GM12878 (cell line): Measurements from ENCODE around the gene ZNF554. TPM values are rescaled to one million over a fixed set of nuclear protein-coding genes. Genes with fewer than 3 reads are reported as not detected.

ENCODE experiments used
- ATAC-seq: fragments of 200-7000 bp; cut with Tn5 transposase; 3 replicates; pipeline ENCODE4 v1.9.1; 2020; ENCODE audit warnings: mild to moderate bottlenecking, moderate library complexity
- BruUV-seq: library from RNA; stranded (reverse); fragments of 400-500 nt; replicated peaks from 2 replicates; lab custom pipeline; 2021; lab: Mats Ljungman, UMichigan
- CTCF ChIA-PET: fragments of 300-600 bp; sonication (Branson Sonifier 250); formaldehyde crosslinking; extraction: SDS; loops from one replicate; lab custom pipeline; 2021; ENCODE audit warnings: inconsistent platforms; lab: Yijun Ruan, JAX
- POLR2A ChIA-PET: fragments of 350-600 bp; formaldehyde crosslinking; extraction: SDS; loops from one replicate; lab custom pipeline; 2021; ENCODE audit warnings: inconsistent platforms; lab: Charles Lee
- RAD21 ChIA-PET: fragments of 300-600 bp; sonication (Branson Sonifier 250); formaldehyde crosslinking; loops from one replicate; lab custom pipeline; 2023; ENCODE audit warnings: antibody characterized with exemption; ENCODE audit not compliant: unreplicated experiment; lab: Charles Lee
- SMC1A ChIA-PET: fragments of 300-600 bp; sonication (Branson Sonifier 250); formaldehyde crosslinking; loops from one replicate; lab custom pipeline; 2023; ENCODE audit not compliant: unreplicated experiment, uncharacterized antibody; lab: Charles Lee
- DNase-seq: peaks from one replicate; pipeline ENCODE4 v3.0.0-alpha.2; 2011; ENCODE audit warnings: low read depth, low spot score
- FAIRE-seq: peaks from 3 replicates; lab custom pipeline; 2011; peaks lifted over from hg19 to GRCh38; lab: Jason Lieb, UNC
- H2AFZ ChIP-seq: 2 replicates; pipeline ENCODE4 v1.6.0; 2011; ENCODE audit warnings: low read depth, low read length, control low read depth; ENCODE audit not compliant: control insufficient read depth
- H3K27ac ChIP-seq: 2 replicates; pipeline ENCODE4 v1.5.1; 2011; ENCODE audit warnings: control low read depth; ENCODE audit not compliant: control insufficient read depth, insufficient read depth
- H3K27me3 ChIP-seq, 2 experiments: replicated peaks in 1 of 2; 2 replicates each; pipeline versions ENCODE4 v1.6.0 to v1.6.1; 2011; ENCODE audit warnings: low read length in 1 of 2; ENCODE audit not compliant: control insufficient read depth in 2 of 2, insufficient read depth in 2 of 2
- H3K36me3 ChIP-seq, 2 experiments: 2 replicates each; pipeline ENCODE4 v1.5.1; 2011; ENCODE audit warnings: low read length in 1 of 2; ENCODE audit not compliant: control insufficient read depth in 2 of 2, insufficient read depth in 2 of 2
- H3K4me1 ChIP-seq: 2 replicates; pipeline ENCODE4 v1.6.1; 2011; ENCODE audit warnings: mild to moderate bottlenecking, low read length, moderate library complexity, mixed read lengths; ENCODE audit not compliant: control insufficient read depth, insufficient read depth
- H3K4me2 ChIP-seq: 2 replicates; pipeline ENCODE4 v1.6.0; 2011; ENCODE audit warnings: control low read depth; ENCODE audit not compliant: control insufficient read depth, insufficient read depth
- H3K4me3 ChIP-seq: fragments of 200-600 bp; sonication (generic); 2 replicates; pipeline ENCODE4 v1.5.1; 2016
- H3K79me2 ChIP-seq: 2 replicates; pipeline ENCODE4 v1.6.0; 2011; ENCODE audit warnings: low read length; ENCODE audit not compliant: control insufficient read depth, insufficient read depth
- H3K9ac ChIP-seq: 2 replicates; pipeline ENCODE4 v1.8.0; 2011; ENCODE audit warnings: low read length, control low read depth, mixed read lengths; ENCODE audit not compliant: control insufficient read depth, insufficient read depth
- H3K9me3 ChIP-seq: replicated peaks from 3 replicates; pipeline ENCODE4 v1.5.1; 2011; ENCODE audit warnings: mild to moderate bottlenecking, low read length; ENCODE audit not compliant: control insufficient read depth, insufficient read depth
- H4K20me1 ChIP-seq: 2 replicates; pipeline ENCODE4 v1.6.0; 2011; ENCODE audit not compliant: control insufficient read depth, insufficient read depth
- FOXK2 ChIP-seq: fragments of 450-650 bp; IDR thresholded peaks from 2 replicates; pipeline ENCODE4 v1.6.1; 2017; ENCODE audit warnings: mild to moderate bottlenecking, moderate library complexity
- MLLT1 ChIP-seq: fragments of 450-650 bp; IDR thresholded peaks from 2 replicates; pipeline ENCODE4 v1.6.1; 2016; ENCODE audit warnings: mild to moderate bottlenecking
- NR2F1 ChIP-seq: fragments of 450-650 bp; conservative IDR thresholded peaks from 2 replicates; pipeline ENCODE4 v1.6.1; 2017; ENCODE audit warnings: mild to moderate bottlenecking
- WGBS: methylation state at CpG from one replicate; pipeline ENCODE4 v1.1.6; 2016; ENCODE audit warnings: low lambda C conversion rate; ENCODE audit not compliant: insufficient replicate concordance, insufficient coverage; ENCODE audit errors: missing lambda C conversion rate; 5-methylcytosine and 5-hydroxymethylcytosine counted together
- in situ Hi-C: fragments of 300-500 bp; cut with MboI; formaldehyde crosslinking; loops from 9 replicates; pipeline ENCODE4 v1.14.3; 2018; ENCODE audit warnings: mixed read lengths
- intact Hi-C: fragments of 100-400 bp; cut with micrococcal nuclease; formaldehyde crosslinking; loops from one replicate; pipeline ENCODE4 v1.14.2; 2022; ENCODE audit not compliant: unreplicated experiment
- polyA plus RNA-seq, 11 experiments: library from polyadenylated mRNA; depleted of rRNA in 4 of 11; unstranded in 6 of 11; stranded (reverse) in 5 of 11; fragments of >200 nt; fragmentation: Nextera tagmentation in 4 of 11; fragmentation: Illumina TruSeq in 1 of 11; extraction: Ambion mirVana in 4 of 11; extraction: Trizol in 1 of 11; gene quantifications; 1 replicate in 1 of 11; 2 replicates in 10 of 11; pipeline versions ENCODE4 v1.2.1 to v1.2.3, GENCODE V29; 2011 to 2016; ENCODE audit warnings: inconsistent platforms in 2 of 11, missing spikeins in 2 of 11, low read depth in 1 of 11
- total RNA-seq, 4 experiments: library from RNA; depleted of rRNA in 3 of 4; stranded (reverse); fragments of >200 nt in 3 of 4; fragmentation: Illumina TruSeq in 1 of 4; extraction: Trizol in 1 of 4; gene quantifications; 2 replicates each; pipeline versions ENCODE4 v1.2.1 to v1.2.3, GENCODE V29; 2013 to 2021
- TF ChIP-seq, protein P1 (sequence below): fragments of 450-650 bp; IDR thresholded peaks from 2 replicates; pipeline ENCODE4 v1.6.1; 2017; ENCODE audit warnings: antibody characterized with exemption, mild to moderate bottlenecking, moderate library complexity

ZNF554 gene
- total and polyA plus RNA-seq, 10 of the 15 experiments (the other 5 are each of a cell fraction or from before 2014, with no cell fraction given), result 0.19 to 2.1 (median 1.4) TPM

DNA sequence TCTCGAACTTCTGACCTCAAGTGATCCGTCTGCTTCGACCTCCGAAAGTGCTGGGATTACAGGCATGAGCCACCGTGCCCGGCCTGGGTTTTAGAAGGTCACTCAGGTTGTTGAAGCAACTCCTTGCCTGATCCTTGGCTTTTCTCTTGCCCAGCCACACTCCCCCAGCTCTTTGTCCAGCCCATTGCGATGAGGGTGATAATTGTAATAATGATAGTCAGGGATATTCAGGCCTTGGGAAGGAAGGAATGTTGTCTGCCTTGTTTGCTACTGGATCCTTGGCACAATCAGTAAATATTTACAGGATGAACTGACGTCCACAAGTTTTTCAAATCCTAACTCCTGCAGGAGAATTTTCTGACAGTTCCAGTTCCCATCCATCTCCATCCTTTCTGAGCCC lies 32.6 kb upstream of the ZNF554 start:
- DNase-seq, result no peak
- ATAC-seq, result no peak
- Histone ChIP-seq H3K27ac (peak overlapping the region; percentile 35), H3K36me3 (peaks cover 7 to 12% of the 10 kb centered on the region in 2 experiments; a peak in 3 of 4 replicates), H3K4me3 (peak overlapping the region; percentile 87; the same call in 1 of the 2 replicates), H3K4me2 (peak overlapping the region; percentile 96), H3K9me3 (no peaks in the 10 kb centered on the region), H3K9ac (peak overlapping the region; percentile 43), H3K4me1 (peaks cover 35% of the 10 kb centered on the region), H2AFZ (no peak overlapping the region), H3K27me3 (no peaks in the 10 kb centered on the region), H3K79me2 (peaks cover 66% of the 10 kb centered on the region), H4K20me1 (no peaks in the 10 kb centered on the region)
- in situ Hi-C loops (no loop called here), intact Hi-C loops (loop anchor here (10.0 kb wide), 1 partner anchor 512 kb away; no protein-coding TSS in a partner anchor)
- FAIRE-seq, result no peak
- ChIA-PET RAD21 (interaction anchor here (1.0 to 1.1 kb wide), 3 partner anchors 139 to 167 kb away, joined by 3 read pairs; no protein-coding TSS in a partner anchor), CTCF (interaction anchor here (0.8 to 1.8 kb wide), 2 partner anchors 139 to 171 kb away, joined by 3 to 5 read pairs; no protein-coding TSS in a partner anchor), SMC1A (interaction anchor here (1.2 kb wide), 1 partner anchor 139 kb away, joined by 4 read pairs; no protein-coding TSS in a partner anchor), POLR2A (interaction anchor here (0.6 to 1.1 kb wide), 3 partner anchors 12 to 944 kb away, joined by 3 to 4 read pairs (median 3); no protein-coding TSS in a partner anchor)
- BruUV-seq, result no TSS peak
- TF ChIP-seq FOXK2 (no peak), NR2F1 (0 out of 2 replicates have a peak, but pooled peaks have one; percentile 31)
- 79% methylated on average over 8 of the region's 8 CpGs for WGBS

- peaks cover 7 to 12% of the 10 kb centered on the region in 2 experiments; a peak in 3 of 4 replicates for H3K36me3 ChIP-seq
- H3K27ac ChIP-seq, result no peak overlapping the region; the same call in 1 of the 2 replicates
- H4K20me1 ChIP-seq, result no peaks in the 10 kb centered on the region
- intact Hi-C loops (loop anchor here (2.0 to 10.0 kb wide), 2 partner anchors 31 to 513 kb away; partner anchors contain the start of gene ZNF554), in situ Hi-C loops (no loop called here)
- H2AFZ ChIP-seq, result no peak overlapping the region
- ChIA-PET POLR2A (interaction anchor here (0.8 kb wide), 1 partner anchor 350 kb away, joined by 3 read pairs; no protein-coding TSS in a partner anchor), RAD21 (no interaction called here), CTCF (interaction anchor here (1.4 to 1.8 kb wide), 3 partner anchors 30 to 162 kb away, joined by 3 to 5 read pairs (median 4); no protein-coding TSS in a partner anchor), SMC1A (interaction anchor here (1.0 to 1.2 kb wide), 2 partner anchors 34 to 140 kb away, joined by 4 read pairs; no protein-coding TSS in a partner anchor)
- no peak for DNase-seq
- peak overlapping the region; percentile 87; the same call in 1 of the 2 replicates for H3K4me3 ChIP-seq
- H3K9me3 ChIP-seq, result no peaks in the 10 kb centered on the region
- peaks cover 57% of the 10 kb centered on the region for H3K79me2 ChIP-seq
- H3K4me2 ChIP-seq, result peak overlapping the region; percentile 96
- FAIRE-seq, result no peak
- no peaks in the 10 kb centered on the region for H3K27me3 ChIP-seq
- no peak for ATAC-seq
- H3K9ac ChIP-seq, result peak overlapping the region; percentile 2; the same call in 1 of the 2 replicates
- no TSS peak for BruUV-seq
- peaks cover 35% of the 10 kb centered on the region for H3K4me1 ChIP-seq
- 98% methylated on average over 5 of the region's 5 CpGs for WGBS
- TF ChIP-seq, protein P1, sequence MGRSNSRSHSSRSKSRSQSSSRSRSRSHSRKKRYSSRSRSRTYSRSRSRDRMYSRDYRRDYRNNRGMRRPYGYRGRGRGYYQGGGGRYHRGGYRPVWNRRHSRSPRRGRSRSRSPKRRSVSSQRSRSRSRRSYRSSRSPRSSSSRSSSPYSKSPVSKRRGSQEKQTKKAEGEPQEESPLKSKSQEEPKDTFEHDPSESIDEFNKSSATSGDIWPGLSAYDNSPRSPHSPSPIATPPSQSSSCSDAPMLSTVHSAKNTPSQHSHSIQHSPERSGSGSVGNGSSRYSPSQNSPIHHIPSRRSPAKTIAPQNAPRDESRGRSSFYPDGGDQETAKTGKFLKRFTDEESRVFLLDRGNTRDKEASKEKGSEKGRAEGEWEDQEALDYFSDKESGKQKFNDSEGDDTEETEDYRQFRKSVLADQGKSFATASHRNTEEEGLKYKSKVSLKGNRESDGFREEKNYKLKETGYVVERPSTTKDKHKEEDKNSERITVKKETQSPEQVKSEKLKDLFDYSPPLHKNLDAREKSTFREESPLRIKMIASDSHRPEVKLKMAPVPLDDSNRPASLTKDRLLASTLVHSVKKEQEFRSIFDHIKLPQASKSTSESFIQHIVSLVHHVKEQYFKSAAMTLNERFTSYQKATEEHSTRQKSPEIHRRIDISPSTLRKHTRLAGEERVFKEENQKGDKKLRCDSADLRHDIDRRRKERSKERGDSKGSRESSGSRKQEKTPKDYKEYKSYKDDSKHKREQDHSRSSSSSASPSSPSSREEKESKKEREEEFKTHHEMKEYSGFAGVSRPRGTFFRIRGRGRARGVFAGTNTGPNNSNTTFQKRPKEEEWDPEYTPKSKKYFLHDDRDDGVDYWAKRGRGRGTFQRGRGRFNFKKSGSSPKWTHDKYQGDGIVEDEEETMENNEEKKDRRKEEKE, result no peak
- 0 out of 2 replicates have a peak, but pooled peaks have one; percentile 29 for TF ChIP-seq MLLT1
These were observed 31.4 kb upstream of the ZNF554 start for GRCh38 chr19:2788237-2788636.
